H1 (cell line): ENCODE measurements around the gene IFNE. TPM values are rescaled to one million over a fixed set of nuclear protein-coding genes. Genes with fewer than 3 reads are reported as not detected.

Experiments
- CTCF ChIA-PET: fragments of 300-600 bp; sonication (Branson Sonifier 250); formaldehyde crosslinking; loops from one replicate; lab custom pipeline; 2021; ENCODE audit not compliant: partially characterized antibody; lab: Charles Lee
- POLR2A ChIA-PET: fragments of 300-600 bp; sonication (Branson Sonifier 250); formaldehyde crosslinking; loops from one replicate; lab custom pipeline; 2021; ENCODE audit warnings: inconsistent platforms; ENCODE audit not compliant: partially characterized antibody; lab: Charles Lee
- DNase-seq, 2 experiments: peaks; one replicate each; pipeline versions ENCODE4 v3.0.0 to v3.0.0-alpha.2; 2010 to 2022; ENCODE audit warnings: low spot score in 2 of 2, low read depth in 1 of 2, mixed read lengths in 1 of 2
- FAIRE-seq: peaks from 2 replicates; lab custom pipeline; 2011; peaks lifted over from hg19 to GRCh38; lab: Jason Lieb, UNC
- H2AFZ ChIP-seq: 2 replicates; pipeline ENCODE4 v1.8.1; 2012; ENCODE audit warnings: low read length, inconsistent platforms
- H2AK5ac ChIP-seq: 2 replicates; pipeline ENCODE4 v1.6.1; 2013; ENCODE audit warnings: low read depth, low read length
- H2BK120ac ChIP-seq: replicated peaks from 2 replicates; pipeline ENCODE3; 2013; ENCODE audit warnings: low read depth, low read length, inconsistent platforms
- H2BK12ac ChIP-seq: 2 replicates; pipeline ENCODE4 v1.6.1; 2013; ENCODE audit warnings: low read depth, low read length
- H2BK15ac ChIP-seq: 2 replicates; pipeline ENCODE4 v1.6.1; 2013; ENCODE audit warnings: low read length
- H2BK20ac ChIP-seq: 2 replicates; pipeline ENCODE4 v1.6.1; 2013; ENCODE audit warnings: low read length
- H2BK5ac ChIP-seq: 2 replicates; pipeline ENCODE4 v1.6.1; 2013; ENCODE audit warnings: low read depth, low read length
- H3K14ac ChIP-seq: 2 replicates; pipeline ENCODE4 v1.6.1; 2013; ENCODE audit warnings: inconsistent platforms; ENCODE audit not compliant: insufficient read length
- H3K18ac ChIP-seq: 2 replicates; pipeline ENCODE4 v1.6.1; 2013; ENCODE audit warnings: low read length; ENCODE audit errors: extremely low read depth
- H3K23ac ChIP-seq: 2 replicates; pipeline ENCODE4 v1.6.1; 2013; ENCODE audit warnings: inconsistent platforms; ENCODE audit not compliant: insufficient read length
- H3K23me2 ChIP-seq: 2 replicates; pipeline ENCODE4 v1.6.1; 2013; ENCODE audit warnings: low read depth, low read length
- H3K27ac ChIP-seq: 2 replicates; pipeline ENCODE4 v1.6.1; 2011; ENCODE audit warnings: low read depth, low read length, inconsistent platforms
- H3K27me3 ChIP-seq, 4 experiments: replicated peaks in 1 of 4; 1 replicate in 1 of 4; 2 replicates in 3 of 4; pipeline versions ENCODE4 v1.6.1 to v1.8.1; 2011 to 2013; ENCODE audit warnings: low read length in 3 of 4, mild to moderate bottlenecking in 3 of 4, inconsistent platforms in 2 of 4, mixed read lengths in 2 of 4, moderate library complexity in 1 of 4; ENCODE audit not compliant: control insufficient read depth in 3 of 4, insufficient read depth in 3 of 4; ENCODE audit errors: extremely low read depth in 1 of 4
- H3K36me3 ChIP-seq, 4 experiments: 2 replicates each; pipeline versions ENCODE4 v1.6.1 to v1.8.1; 2011 to 2013; ENCODE audit warnings: mild to moderate bottlenecking in 4 of 4, low read length in 3 of 4, moderate library complexity in 2 of 4, control low read depth in 1 of 4, inconsistent platforms in 1 of 4; ENCODE audit not compliant: insufficient read depth in 4 of 4, control insufficient read depth in 2 of 4
- H3K4ac ChIP-seq: replicated peaks from 2 replicates; pipeline ENCODE3; 2013; ENCODE audit warnings: low read length, low read depth, mixed read lengths, inconsistent platforms; ENCODE audit not compliant: insufficient read length
- H3K4me1 ChIP-seq, 4 experiments: replicated peaks in 1 of 4; 1 replicate in 1 of 4; 2 replicates in 3 of 4; pipeline versions ENCODE4 v1.6.1 to v1.8.1; 2011 to 2013; ENCODE audit warnings: low read length in 3 of 4, inconsistent platforms in 2 of 4, mixed read lengths in 1 of 4; ENCODE audit not compliant: insufficient read depth in 4 of 4, control insufficient read depth in 3 of 4
- H3K4me2 ChIP-seq, 2 experiments: 2 replicates each; pipeline versions ENCODE4 v1.6.1 to v1.8.1; 2011 to 2013; ENCODE audit warnings: low read depth in 2 of 2, low read length in 2 of 2, control low read depth in 1 of 2, inconsistent platforms in 1 of 2, mild to moderate bottlenecking in 1 of 2; ENCODE audit not compliant: insufficient read depth in 1 of 2
- H3K4me3 ChIP-seq, 4 experiments: fragments of 200-600, 300-600 bp in 1 of 4; sonication (generic), shearing (Covaris generic), sonication (Bioruptor Twin) in 1 of 4; 2 replicates each; pipeline versions ENCODE4 v1.5.1 to v1.8.1; 2011 to 2016; ENCODE audit warnings: low read length in 4 of 4, low read depth in 3 of 4, control low read depth in 2 of 4, inconsistent platforms in 2 of 4, mild to moderate bottlenecking in 2 of 4, mixed read lengths in 1 of 4, moderate library complexity in 1 of 4; ENCODE audit not compliant: insufficient read depth in 2 of 4; ENCODE audit errors: extremely low read depth in 1 of 4
- H3K56ac ChIP-seq: replicated peaks from 2 replicates; pipeline ENCODE3; 2013; ENCODE audit warnings: low read depth, mild to moderate bottlenecking, mixed read lengths, low read length, inconsistent platforms; ENCODE audit not compliant: insufficient read length
- H3K79me1 ChIP-seq: 2 replicates; pipeline ENCODE4 v1.6.1; 2013; ENCODE audit warnings: low read depth, low read length, control low read depth
- H3K79me2 ChIP-seq, 2 experiments: 2 replicates each; pipeline versions ENCODE4 v1.6.1 to v1.8.1; 2012 to 2013; ENCODE audit warnings: low read length in 2 of 2, mild to moderate bottlenecking in 2 of 2, inconsistent platforms in 1 of 2; ENCODE audit not compliant: insufficient read depth in 2 of 2, control insufficient read depth in 1 of 2
- H3K9ac ChIP-seq, 4 experiments: replicated peaks in 1 of 4; 1 replicate in 1 of 4; 2 replicates in 3 of 4; pipeline versions ENCODE4 v1.6.1 to v1.8.1; 2011 to 2013; ENCODE audit warnings: low read depth in 3 of 4, low read length in 3 of 4, control low read depth in 2 of 4, mild to moderate bottlenecking in 2 of 4, moderate library complexity in 2 of 4, inconsistent platforms in 1 of 4; ENCODE audit errors: extremely low read depth in 1 of 4
- H3K9me3 ChIP-seq, 2 experiments: 2 replicates each; pipeline versions ENCODE4 v1.6.1 to v1.8.1; 2012 to 2013; ENCODE audit warnings: mild to moderate bottlenecking in 2 of 2, moderate library complexity in 2 of 2, control low read depth in 1 of 2, inconsistent platforms in 1 of 2, low read depth in 1 of 2, low read length in 1 of 2, mixed read lengths in 1 of 2; ENCODE audit not compliant: insufficient read depth in 2 of 2
- H4K20me1 ChIP-seq, 2 experiments: replicated peaks in 1 of 2; 2 replicates each; pipeline versions ENCODE3 to v1.8.1; 2011 to 2013; ENCODE audit warnings: inconsistent platforms in 2 of 2, low read length in 2 of 2, mild to moderate bottlenecking in 1 of 2; ENCODE audit not compliant: insufficient read depth in 2 of 2, control insufficient read depth in 1 of 2
- H4K5ac ChIP-seq: 2 replicates; pipeline ENCODE4 v1.6.1; 2013; ENCODE audit warnings: low read length, low read depth, mixed read lengths, inconsistent platforms; ENCODE audit not compliant: insufficient read length
- H4K8ac ChIP-seq: 2 replicates; pipeline ENCODE4 v1.8.0; 2013; ENCODE audit warnings: mild to moderate bottlenecking, moderate library complexity, low read length, inconsistent platforms; ENCODE audit not compliant: insufficient read depth; ENCODE audit errors: extremely low read depth
- H4K91ac ChIP-seq: replicated peaks from 2 replicates; pipeline ENCODE3; 2013; ENCODE audit warnings: low read length, mixed read lengths, inconsistent platforms; ENCODE audit not compliant: insufficient read length
- RAD21 ChIP-seq, 2 experiments: IDR thresholded peaks in 1 of 2; conservative IDR thresholded peaks in 1 of 2; 2 replicates each; pipeline ENCODE4 v1.6.1; 2011; ENCODE audit warnings: low read depth in 2 of 2, low read length in 2 of 2, improper control_type of control experiment in 1 of 2, inconsistent platforms in 1 of 2, mild to moderate bottlenecking in 1 of 2, moderate library complexity in 1 of 2
- TCF12 ChIP-seq: IDR thresholded peaks from 2 replicates; pipeline ENCODE4 v1.6.1; 2011; ENCODE audit warnings: low read depth, mild to moderate bottlenecking, low read length
- WGBS, 2 experiments: shearing (Covaris generic) in 1 of 2; methylation state at CpG; one replicate each; pipeline versions ENCODE4 v1.1.6 to v1.1.7; 2013 to 2015; ENCODE audit warnings: low lambda C conversion rate in 2 of 2, mixed read lengths in 2 of 2, inconsistent platforms in 1 of 2, low coverage in 1 of 2, missing lambda C conversion rate in 1 of 2; ENCODE audit not compliant: insufficient replicate concordance in 2 of 2, insufficient coverage in 1 of 2, insufficient read length in 1 of 2; ENCODE audit errors: extremely low coverage in 1 of 2, missing lambda C conversion rate in 1 of 2; 5-methylcytosine and 5-hydroxymethylcytosine counted together
- polyA plus RNA-seq, 7 experiments: library from polyadenylated mRNA; depleted of rRNA in 3 of 7; stranded (reverse) in 5 of 7; unstranded in 2 of 7; fragments of >200 nt in 5 of 7; fragments of 200-250 nt in 2 of 7; gene quantifications; 1 replicate in 5 of 7; 2 replicates in 1 of 7; 4 replicates in 1 of 7; pipeline versions ENCODE4 v1.2.1 to v1.2.3, GENCODE V29; 2011 to 2013; ENCODE audit warnings: missing spikeins in 2 of 7, mixed read lengths in 2 of 7
- total RNA-seq: library from RNA; stranded (reverse); fragmentation: NEBNext Ultra II Directional; extraction: Animal tissue kit (Norgen Biotek cat#: 25700); gene quantifications from 2 replicates; pipeline ENCODE4 v1.2.1, GENCODE V29; 2021
- TF ChIP-seq, protein P1 (sequence below), 3 experiments: IDR thresholded peaks; 1 replicate in 2 of 3; 2 replicates in 1 of 3; pipeline versions ENCODE4 v1.5.1 to v1.6.1; 2011; ENCODE audit warnings: low read length in 3 of 3, mild to moderate bottlenecking in 3 of 3, inconsistent platforms in 2 of 3, low read depth in 1 of 3, moderate library complexity in 1 of 3; ENCODE audit not compliant: insufficient read depth in 1 of 3; ENCODE audit errors: control extremely low read depth in 1 of 3

Gene IFNE
- total and polyA plus RNA-seq, 2 of the 8 experiments (the other 6 are each of a cell fraction or from before 2014, with no cell fraction given): 0.08 TPM; not detected in 1

DNA sequence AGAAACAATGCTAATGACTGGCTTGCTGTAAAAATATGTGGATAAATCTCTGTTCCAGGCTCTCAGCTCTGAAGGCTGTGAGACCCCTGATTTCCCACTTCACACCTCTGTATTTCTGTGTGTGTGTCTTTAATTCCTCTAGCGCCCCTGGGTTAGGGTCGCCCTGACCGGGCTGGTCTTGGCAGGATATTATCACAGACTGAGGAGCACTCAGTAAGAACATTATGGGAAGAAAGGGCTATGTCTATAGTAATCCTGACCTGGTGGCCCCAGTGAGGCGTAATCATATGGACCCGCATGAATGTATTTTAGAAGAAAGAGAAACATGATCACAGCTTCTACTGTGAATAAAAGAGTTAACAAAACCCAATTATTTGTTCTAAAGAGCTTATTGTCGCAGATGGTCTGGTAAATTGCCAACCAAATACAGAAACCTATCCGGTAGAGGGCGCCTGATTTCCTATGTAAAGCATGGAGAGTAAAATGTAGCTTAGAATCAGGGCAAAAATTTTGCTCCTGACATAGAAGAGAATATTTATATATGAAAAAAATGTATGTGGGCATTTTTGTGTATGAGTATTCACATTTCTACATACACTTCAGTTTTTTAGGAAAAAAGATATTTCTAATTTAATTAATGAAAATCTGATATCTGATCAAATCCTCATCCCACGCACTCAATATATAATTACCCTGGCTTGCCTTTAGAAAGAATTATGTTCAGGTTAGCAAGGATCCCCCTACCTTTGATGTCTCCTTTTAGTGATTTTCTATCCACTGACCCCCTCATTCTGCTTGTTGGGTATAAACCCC lies 47.7 kb downstream of the IFNE start:
- Histone ChIP-seq H2BK5ac (no peak overlapping the region), H2AFZ (no peak overlapping the region), H3K18ac (no peak overlapping the region), H4K91ac (no peak overlapping the region), H3K4me3 (no peak overlapping the region), H3K56ac (no peak overlapping the region), H3K23me2 (no peaks in the 10 kb centered on the region), H3K4ac (no peak overlapping the region), H2BK15ac (no peak overlapping the region), H3K79me2 (no peaks in the 10 kb centered on the region), H3K9me3 (no peaks in the 10 kb centered on the region), H4K20me1 (no peaks in the 10 kb centered on the region), H3K23ac (no peak overlapping the region), H3K9ac (no peak overlapping the region), H2BK20ac (no peak overlapping the region), H2BK12ac (no peak overlapping the region), H3K36me3 (no peaks in the 10 kb centered on the region), H3K27ac (no peak overlapping the region), H3K79me1 (no peaks in the 10 kb centered on the region), H2BK120ac (no peak overlapping the region), H4K5ac (no peak overlapping the region), H2AK5ac (no peak overlapping the region), H3K4me2 (no peak overlapping the region), H4K8ac (no peak overlapping the region), H3K27me3 (no peaks in the 10 kb centered on the region), H3K14ac (no peak overlapping the region), H3K4me1 (no peaks in the 10 kb centered on the region)
- POLR2A ChIA-PET: no interaction called here
- WGBS, 2 experiments: 63% methylated on average over 9 of the region's 9 CpGs; no CpG with 5 or more reads in 1 of the 2 experiments
- DNase-seq: peak in 1 of 2 experiments; percentile 66
- TF ChIP-seq RAD21 (IDR thresholded peaks at IDR 0.05 in 1 of 2, conservative IDR thresholded peaks at IDR 0.05 in 1 of 2; ENCODE audit: low read depth in 2 of 2, low read length in 2 of 2) (peak; percentile 31 to 46; a peak in 3 of 4 replicates), TCF12 (no peak)
- TF ChIP-seq, protein P1, sequence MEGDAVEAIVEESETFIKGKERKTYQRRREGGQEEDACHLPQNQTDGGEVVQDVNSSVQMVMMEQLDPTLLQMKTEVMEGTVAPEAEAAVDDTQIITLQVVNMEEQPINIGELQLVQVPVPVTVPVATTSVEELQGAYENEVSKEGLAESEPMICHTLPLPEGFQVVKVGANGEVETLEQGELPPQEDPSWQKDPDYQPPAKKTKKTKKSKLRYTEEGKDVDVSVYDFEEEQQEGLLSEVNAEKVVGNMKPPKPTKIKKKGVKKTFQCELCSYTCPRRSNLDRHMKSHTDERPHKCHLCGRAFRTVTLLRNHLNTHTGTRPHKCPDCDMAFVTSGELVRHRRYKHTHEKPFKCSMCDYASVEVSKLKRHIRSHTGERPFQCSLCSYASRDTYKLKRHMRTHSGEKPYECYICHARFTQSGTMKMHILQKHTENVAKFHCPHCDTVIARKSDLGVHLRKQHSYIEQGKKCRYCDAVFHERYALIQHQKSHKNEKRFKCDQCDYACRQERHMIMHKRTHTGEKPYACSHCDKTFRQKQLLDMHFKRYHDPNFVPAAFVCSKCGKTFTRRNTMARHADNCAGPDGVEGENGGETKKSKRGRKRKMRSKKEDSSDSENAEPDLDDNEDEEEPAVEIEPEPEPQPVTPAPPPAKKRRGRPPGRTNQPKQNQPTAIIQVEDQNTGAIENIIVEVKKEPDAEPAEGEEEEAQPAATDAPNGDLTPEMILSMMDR (IDR thresholded peaks at IDR 0.05; ENCODE audit: control extremely low read depth in 1 of 3, insufficient read depth in 1 of 3, low read depth in 1 of 3, low read length in 3 of 3): peak in 2 of 3 experiments; percentile 47; a peak in 2 of 4 replicates
- CTCF ChIA-PET: interaction anchor here (0.6 to 4.6 kb wide), 38 partner anchors 8 to 1355 kb away, joined by 3 to 36 read pairs (median 4); partner anchors contain the start of genes IFNA8 and KLHL9
- FAIRE-seq: no peak
